Measurements from ENCODE around the gene NDUFS7. TPM values are rescaled to one million over a fixed set of nuclear protein-coding genes. Genes with fewer than 3 reads are reported as not detected.

Gene NDUFS7
- 76.7 TPM for total RNA-seq
- long read RNA-seq, transcript NDUFS7-201 (8 exons, 1,039 nt) = major isoform, 52 of 83 reads
- long read RNA-seq, partial matches to known transcripts = 20 of 83 reads
- long read RNA-seq, other reads (novel, unspliced or antisense) = 2 of 83 reads

DNA sequence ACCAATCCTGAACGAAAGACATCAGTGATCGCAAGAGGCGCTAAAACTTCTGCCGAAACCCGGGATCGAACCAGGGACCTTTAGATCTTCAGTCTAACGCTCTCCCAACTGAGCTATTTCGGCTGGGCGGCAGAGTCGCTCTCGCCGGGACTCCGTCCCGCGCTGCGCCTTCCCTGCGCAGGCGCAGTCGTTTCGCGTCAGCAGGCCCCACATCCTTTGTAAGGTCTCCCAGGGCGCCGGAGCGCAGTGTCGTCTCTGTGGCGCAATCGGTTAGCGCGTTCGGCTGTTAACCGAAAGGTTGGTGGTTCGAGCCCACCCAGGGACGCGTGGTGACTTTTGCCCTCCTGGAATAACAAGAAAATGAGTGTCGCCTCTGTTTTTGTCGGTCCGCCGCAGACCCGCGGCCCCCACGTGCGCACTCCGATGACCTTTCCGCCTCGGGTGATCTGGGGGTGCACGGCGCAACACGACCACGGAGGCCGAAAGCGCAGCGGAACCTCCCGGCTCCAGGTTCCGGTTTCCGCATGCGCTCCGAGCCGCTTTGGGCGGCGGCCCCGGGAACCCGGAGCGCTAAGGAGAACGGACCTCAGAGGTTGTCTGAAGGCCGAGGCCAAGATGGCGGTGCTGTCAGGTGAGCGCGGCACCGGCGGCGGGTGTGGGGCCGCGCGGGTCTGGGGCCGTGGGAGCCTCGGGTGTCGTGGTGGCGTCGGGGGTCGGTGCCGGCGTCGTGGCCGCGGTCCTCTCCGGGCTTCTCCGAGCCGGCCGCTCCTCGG lies at the start of gene NDUFS7:
Gene NDUFS7 (plus strand): TSS at position 596 of the 773 bp plus-strand sequence. CDS start 20 bp downstream, at position 616.
- Histone ChIP-seq H3K27ac (peak within 1 kb of the TSS; percentile 82), H3K9me3 (no peaks in the 10 kb centered on the region), H3K4me3 (peak within 1 kb of the TSS; percentile 89), H3K4me1 (peaks cover 18% of the 10 kb centered on the region), H3K27me3 (ENCODE audit: low read depth) (no peaks in the 10 kb centered on the region), H3K36me3 (peaks cover 7% of the 10 kb centered on the region)
- intact Hi-C loops (cut with DNase I) = no loop called here
- peak; percentile 95 to 96 for ATAC-seq
- TF ChIP-seq, protein P1, sequence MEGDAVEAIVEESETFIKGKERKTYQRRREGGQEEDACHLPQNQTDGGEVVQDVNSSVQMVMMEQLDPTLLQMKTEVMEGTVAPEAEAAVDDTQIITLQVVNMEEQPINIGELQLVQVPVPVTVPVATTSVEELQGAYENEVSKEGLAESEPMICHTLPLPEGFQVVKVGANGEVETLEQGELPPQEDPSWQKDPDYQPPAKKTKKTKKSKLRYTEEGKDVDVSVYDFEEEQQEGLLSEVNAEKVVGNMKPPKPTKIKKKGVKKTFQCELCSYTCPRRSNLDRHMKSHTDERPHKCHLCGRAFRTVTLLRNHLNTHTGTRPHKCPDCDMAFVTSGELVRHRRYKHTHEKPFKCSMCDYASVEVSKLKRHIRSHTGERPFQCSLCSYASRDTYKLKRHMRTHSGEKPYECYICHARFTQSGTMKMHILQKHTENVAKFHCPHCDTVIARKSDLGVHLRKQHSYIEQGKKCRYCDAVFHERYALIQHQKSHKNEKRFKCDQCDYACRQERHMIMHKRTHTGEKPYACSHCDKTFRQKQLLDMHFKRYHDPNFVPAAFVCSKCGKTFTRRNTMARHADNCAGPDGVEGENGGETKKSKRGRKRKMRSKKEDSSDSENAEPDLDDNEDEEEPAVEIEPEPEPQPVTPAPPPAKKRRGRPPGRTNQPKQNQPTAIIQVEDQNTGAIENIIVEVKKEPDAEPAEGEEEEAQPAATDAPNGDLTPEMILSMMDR (IDR thresholded peaks at IDR 0.05) = peak; percentile 21
- peak; percentile 92 for DNase-seq

DNA sequence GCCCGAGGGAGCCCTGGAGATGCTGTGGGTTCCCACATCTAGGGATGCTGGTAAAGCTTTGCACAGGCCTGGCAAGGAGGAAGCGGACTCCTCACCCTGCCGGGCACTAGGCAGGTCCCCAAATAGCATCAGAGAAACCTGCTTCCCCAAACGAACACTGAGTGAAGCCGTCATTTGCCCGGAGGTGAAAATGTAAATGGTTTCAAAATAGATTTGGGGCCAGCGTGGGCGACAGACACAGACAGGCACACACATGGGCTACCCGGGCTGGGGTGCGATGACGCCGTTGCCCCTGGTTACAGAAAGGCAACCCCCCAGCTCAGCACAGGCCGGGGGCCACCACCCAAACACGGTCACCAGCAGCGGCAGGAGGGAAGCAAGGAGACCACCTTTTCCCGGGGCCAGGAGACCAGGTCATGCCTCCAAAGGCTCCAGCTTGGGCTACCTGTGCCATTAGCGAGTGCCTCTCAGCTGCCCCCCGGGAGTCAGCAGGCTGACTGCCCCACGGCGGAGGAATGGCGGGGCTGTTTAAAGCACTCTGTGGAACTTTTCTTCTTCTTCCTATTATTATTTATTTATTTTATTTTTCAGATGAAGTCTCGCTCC lies 47.5 kb upstream of the NDUFS7 start:
- TF ChIP-seq, protein P1 (IDR thresholded peaks at IDR 0.05) = no peak
- Histone ChIP-seq H3K4me1 (no peaks in the 10 kb centered on the region), H3K27ac (no peak overlapping the region), H3K9me3 (no peaks in the 10 kb centered on the region), H3K36me3 (no peaks in the 10 kb centered on the region), H3K27me3 (ENCODE audit: low read depth) (peaks cover 21% of the 10 kb centered on the region), H3K4me3 (no peak overlapping the region)
- DNase-seq (no peak), ATAC-seq (no peak)
- intact Hi-C loops (cut with DNase I) = no loop called here

DNA sequence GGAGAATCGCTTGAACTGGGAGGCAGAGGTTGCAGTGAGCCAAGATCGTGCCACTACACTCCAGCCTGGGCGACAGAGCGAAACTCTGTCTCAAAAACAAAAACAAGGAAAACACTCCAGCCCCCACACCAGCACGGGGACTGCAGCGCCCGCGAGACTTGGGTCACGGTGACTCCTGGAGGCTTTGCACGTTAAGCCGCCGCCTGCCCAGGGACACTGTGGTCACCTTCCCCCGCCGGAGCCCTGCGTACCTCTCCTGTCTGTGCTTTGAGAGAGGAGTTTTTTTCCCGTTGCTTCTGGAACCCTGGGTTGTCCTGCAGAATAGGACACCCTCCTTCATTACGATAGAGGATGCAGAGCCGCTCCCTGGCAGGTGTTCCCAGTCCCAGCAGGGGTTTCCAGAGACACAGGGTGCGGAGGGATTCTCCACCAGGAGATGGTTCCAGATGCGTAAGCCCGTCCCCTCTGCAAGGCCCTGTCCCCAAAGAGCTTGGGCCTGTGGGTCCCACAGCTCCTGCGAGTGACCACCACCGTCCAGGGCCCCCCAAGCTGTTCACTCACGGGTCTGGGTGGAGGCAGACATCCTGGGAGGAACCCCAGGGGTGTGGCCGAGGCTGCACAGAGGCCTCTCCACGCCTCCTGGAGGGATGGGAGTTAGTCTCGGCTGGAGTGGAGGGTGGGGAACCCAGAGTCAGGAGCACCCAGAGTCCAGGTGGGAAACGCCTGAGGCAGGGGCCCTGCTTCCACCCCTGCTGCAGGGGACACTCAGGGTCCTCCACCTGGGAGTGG lies 42.8 kb upstream of the NDUFS7 start:
- H3K27ac ChIP-seq = no peak overlapping the region
- no peaks in the 10 kb centered on the region for H3K4me1 ChIP-seq
- ATAC-seq (peak in 1 of 2 donors; percentile 34), DNase-seq (no peak)
- TF ChIP-seq, protein P1 (IDR thresholded peaks at IDR 0.05) = no peak
- no peaks in the 10 kb centered on the region for H3K36me3 ChIP-seq
- no peaks in the 10 kb centered on the region for H3K9me3 ChIP-seq
- peaks cover 9% of the 10 kb centered on the region for H3K27me3 ChIP-seq (ENCODE audit: low read depth)
- intact Hi-C loops (cut with DNase I) = no loop called here
- no peak overlapping the region for H3K4me3 ChIP-seq

DNA sequence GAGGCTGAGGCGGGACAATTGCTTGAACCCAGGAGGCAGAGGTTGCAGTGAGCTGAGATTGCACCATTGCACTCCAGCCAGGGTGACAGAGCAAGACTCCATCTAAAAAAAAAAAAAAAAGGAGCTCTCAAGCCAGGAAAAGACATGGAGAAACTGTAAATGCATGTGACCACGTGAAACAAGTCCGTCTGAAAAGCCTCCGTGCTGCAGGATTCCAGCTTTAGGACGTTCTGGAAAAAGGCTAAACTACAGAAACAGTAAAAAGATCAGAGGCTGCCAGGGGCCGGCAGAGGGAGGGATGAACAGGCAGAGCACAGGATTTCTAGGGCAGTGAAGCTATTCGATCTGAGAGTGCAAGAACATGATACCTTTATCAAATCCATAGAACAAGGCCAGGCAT lies 40.7 kb upstream of the NDUFS7 start:
- intact Hi-C loops (cut with DNase I) = no loop called here
- Histone ChIP-seq H3K9me3 (no peaks in the 10 kb centered on the region), H3K36me3 (no peaks in the 10 kb centered on the region), H3K4me3 (no peak overlapping the region), H3K4me1 (no peaks in the 10 kb centered on the region), H3K27me3 (ENCODE audit: low read depth) (peaks cover 9% of the 10 kb centered on the region), H3K27ac (no peak overlapping the region)
- TF ChIP-seq, protein P1 (IDR thresholded peaks at IDR 0.05) = no peak
- DNase-seq (no peak), ATAC-seq (no peak)

DNA sequence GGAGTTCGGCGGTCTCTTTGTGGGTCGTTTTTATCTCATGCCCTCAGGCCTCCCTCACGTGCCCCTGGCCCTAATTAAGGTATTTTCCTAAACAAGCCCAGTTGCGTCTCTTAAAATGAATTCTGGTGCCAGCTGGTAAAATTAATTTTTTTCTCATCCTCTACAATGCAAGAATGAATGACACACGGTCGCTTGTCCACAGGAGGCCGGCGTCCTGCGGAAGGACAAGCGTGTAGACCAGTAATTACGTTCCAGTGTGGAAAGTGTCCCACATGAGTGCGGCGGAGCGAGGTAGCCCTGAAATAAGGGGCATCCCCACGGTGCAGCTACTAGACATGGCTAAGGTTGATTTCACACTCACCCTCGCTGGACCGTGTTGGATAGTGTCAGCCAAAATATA lies 34.5 kb upstream of the NDUFS7 start:
- intact Hi-C loops (cut with DNase I) = no loop called here
- no peaks in the 10 kb centered on the region for H3K36me3 ChIP-seq
- no peak for ATAC-seq

More for the DNA sequence above, 34.5 kb upstream of the NDUFS7 start:
- Histone ChIP-seq H3K4me1 (peaks cover 4% of the 10 kb centered on the region), H3K4me3 (no peak overlapping the region), H3K27ac (no peak overlapping the region), H3K9me3 (no peaks in the 10 kb centered on the region), H3K27me3 (ENCODE audit: low read depth) (peaks cover 10% of the 10 kb centered on the region)
- TF ChIP-seq, protein P1 (IDR thresholded peaks at IDR 0.05) = no peak
- DNase-seq = no peak
